EH (cell line): ENCODE data around the gene COL17A1.
A peak's percentile ranks its signal among the peaks of the same experiment; 100 is the strongest.

ENCODE experiments used
- DNase-seq: peaks from one replicate; pipeline ENCODE4 v3.0.0-alpha.2; 2015; ENCODE audit warnings: low read depth

The COL17A1 gene

GRCh38 chr10:104032144-104032775 is 53.4 kb downstream of the COL17A1 start:
- no peak for DNase-seq

GRCh38 chr10:104031631-104032030 is 54.0 kb downstream of the COL17A1 start:
- DNase-seq, result no peak

- no peak for DNase-seq
Measured at GRCh38 chr10:104029521-104029860, 56.2 kb downstream of the COL17A1 start.

- no peak for DNase-seq
Measured at GRCh38 chr10:104028823-104029520, 56.7 kb downstream of the COL17A1 start.

- peak; percentile 23 for DNase-seq
Measured at GRCh38 chr10:104028146-104028545, 57.5 kb downstream of the COL17A1 start.

GRCh38 chr10:104026762-104027161 is 58.9 kb downstream of the COL17A1 start:
- no peak for DNase-seq

GRCh38 chr10:104025524-104025923 is 60.2 kb downstream of the COL17A1 start:
- DNase-seq, result no peak

GRCh38 chr10:104022026-104022425 is 63.7 kb downstream of the COL17A1 start:
- no peak for DNase-seq

- peak; percentile 56 for DNase-seq
Measured at GRCh38 chr10:104021246-104021645, 64.4 kb downstream of the COL17A1 start.

GRCh38 chr10:104020020-104020419 is 65.7 kb downstream of the COL17A1 start:
- DNase-seq, result peak; percentile 34

GRCh38 chr10:104018471-104018870 is 67.2 kb downstream of the COL17A1 start:
- DNase-seq, result no peak

GRCh38 chr10:104016661-104017060 is 69.0 kb downstream of the COL17A1 start:
- DNase-seq, result no peak

GRCh38 chr10:104014176-104014575 is 71.5 kb downstream of the COL17A1 start:
- no peak for DNase-seq

GRCh38 chr10:104013489-104013888 is 72.2 kb downstream of the COL17A1 start:
- no peak for DNase-seq

- DNase-seq, result no peak
Measured at GRCh38 chr10:104011904-104012303, 73.8 kb downstream of the COL17A1 start.

GRCh38 chr10:104005172-104005863 is 80.4 kb downstream of the COL17A1 start:
- no peak for DNase-seq

- DNase-seq, result no peak
Measured at GRCh38 chr10:104002911-104003310, 82.8 kb downstream of the COL17A1 start.

- DNase-seq, result no peak
Measured at GRCh38 chr10:103998805-103999204, 86.9 kb downstream of the COL17A1 start.

GRCh38 chr10:103995134-103995533 is 90.5 kb downstream of the COL17A1 start:
- DNase-seq, result no peak

GRCh38 chr10:103991393-103992128 is 94.1 kb downstream of the COL17A1 start:
- DNase-seq, result peak; percentile 34

- no peak for DNase-seq
Measured at GRCh38 chr10:103990531-103990930, 95.1 kb downstream of the COL17A1 start.

GRCh38 chr10:103990121-103990520 is 95.6 kb downstream of the COL17A1 start:
- DNase-seq, result peak; percentile 32

- no peak for DNase-seq
Measured at GRCh38 chr10:103986360-103986759, 99.3 kb downstream of the COL17A1 start.
